ENCODE measurements around the gene STEAP3. TPM values are rescaled to one million over a fixed set of nuclear protein-coding genes. Genes with fewer than 3 reads are reported as not detected.

Gene STEAP3
- total and polyA plus RNA-seq, 8 donors = 2.9 to 56.7 (median 12.6) TPM

- Histone ChIP-seq H3K27me3 (no peaks in the 10 kb centered on the region), H3K27ac (no peak overlapping the region), H3K36me3 (no peaks in the 10 kb centered on the region), H3K9me3 (no peaks in the 10 kb centered on the region), H3K4me1 (peaks cover 0 to 4% (median 0%) of the 10 kb centered on the region in 4 donors), H3K4me3 (no peak overlapping the region)
- TF ChIP-seq EP300 (IDR thresholded peaks at IDR 0.05) = no peak
- no peak for TF ChIP-seq CTCF (IDR thresholded peaks at IDR 0.05)
- TF ChIP-seq POLR2A (IDR thresholded peaks at IDR 0.05) = no peak
- no peak for TF ChIP-seq POLR2AphosphoS5 (IDR thresholded peaks at IDR 0.05)
- DNase-seq = no peak
- intact Hi-C loops (cut with DNase I; ENCODE audit: low total_unique reads) = no loop called here
- 92 to 98% (median 94%) methylated on average over 6 of the region's 6 CpGs for WGBS, 5 donors
Measured at GRCh38 chr2:119301413-119301812, 77.8 kb downstream of the STEAP3 start.

DNA sequence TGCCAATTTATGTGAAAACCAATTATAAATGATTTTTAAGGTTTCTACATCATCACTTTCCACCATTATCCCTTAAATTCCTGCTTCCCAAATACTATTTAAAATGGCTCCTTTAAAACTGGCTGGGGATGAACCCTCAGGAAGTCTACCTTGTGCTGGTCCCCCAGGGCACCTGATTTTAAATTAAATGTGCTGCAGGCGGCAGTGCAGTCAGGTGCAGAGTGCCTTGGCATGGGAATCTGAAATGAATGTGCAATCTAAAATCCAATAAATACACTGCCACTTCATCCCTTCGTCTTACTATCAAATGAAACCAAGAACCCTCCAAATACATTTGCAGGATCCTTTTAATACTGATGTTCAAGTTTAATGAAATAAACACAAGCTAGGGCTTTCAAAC is 81.2 kb downstream of the STEAP3 start:
- H3K9me3 ChIP-seq = no peaks in the 10 kb centered on the region
- H3K27me3 ChIP-seq = no peaks in the 10 kb centered on the region
- intact Hi-C loops (cut with DNase I; ENCODE audit: low total_unique reads) = no loop called here
- no peak overlapping the region for H3K27ac ChIP-seq
- H3K4me1 ChIP-seq = peaks cover 0 to 4% (median 0%) of the 10 kb centered on the region in 4 donors
- TF ChIP-seq CTCF (IDR thresholded peaks at IDR 0.05) (no peak), EP300 (IDR thresholded peaks at IDR 0.05) (no peak)
- WGBS, 5 donors = 79 to 83% (median 82%) methylated on average over 2 of the region's 2 CpGs
- no peak overlapping the region for H3K4me3 ChIP-seq
- no peaks in the 10 kb centered on the region for H3K36me3 ChIP-seq
- no peak for DNase-seq

DNA sequence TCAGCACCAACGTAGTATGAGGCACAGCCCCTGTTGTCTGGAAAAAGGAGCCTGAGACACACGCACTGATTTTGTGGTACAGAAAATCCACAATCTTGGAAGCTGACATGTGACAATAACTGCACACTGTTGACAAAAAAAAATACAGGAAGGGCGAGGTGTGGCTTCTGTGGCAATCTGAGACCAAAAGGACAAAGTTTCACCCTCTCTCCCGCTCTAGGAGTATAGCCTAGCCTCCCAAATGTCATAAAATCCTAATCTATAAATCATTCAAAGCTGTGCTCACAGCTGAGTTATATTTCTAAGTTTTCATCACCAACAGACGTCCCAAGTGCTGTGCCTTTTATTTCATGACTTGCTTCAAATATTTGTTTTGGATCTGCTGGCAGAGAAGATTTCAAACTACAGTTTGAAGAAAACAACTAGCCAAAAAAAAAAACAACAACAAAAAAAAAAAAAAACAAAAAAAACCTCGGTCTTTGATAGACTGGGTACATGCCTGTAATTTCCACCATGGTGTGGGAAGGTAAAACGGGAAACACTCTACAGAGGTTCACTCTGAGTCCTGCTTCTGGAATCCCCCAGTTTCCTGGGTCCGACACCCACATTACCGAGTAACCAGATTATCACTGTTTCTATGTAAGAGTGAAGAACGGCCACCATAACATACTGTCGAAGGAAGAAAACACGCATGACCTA is 82.0 kb downstream of the STEAP3 start:
- H3K27ac ChIP-seq = no peak overlapping the region

DNA sequence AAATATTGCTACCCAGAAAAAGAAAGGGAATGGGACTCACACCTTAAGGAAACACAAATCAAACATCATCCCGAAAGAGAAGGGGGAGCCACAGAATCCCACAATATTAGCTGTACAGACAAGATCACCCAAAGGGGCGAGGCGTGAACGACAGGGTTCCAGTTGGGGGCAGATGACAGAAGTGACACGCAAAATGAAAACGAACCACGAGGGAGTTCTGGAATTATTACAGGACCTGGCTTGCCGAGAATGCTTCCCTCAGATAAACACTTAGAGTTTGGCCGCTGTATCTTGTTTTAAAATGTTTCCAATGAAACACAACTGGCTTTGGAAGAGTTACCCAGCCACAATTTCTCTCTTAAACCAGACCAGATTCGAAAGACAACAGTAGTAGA is 82.6 kb downstream of the STEAP3 start:
- Histone ChIP-seq H3K27me3 (no peaks in the 10 kb centered on the region), H3K4me1 (peaks cover 0 to 4% (median 0%) of the 10 kb centered on the region in 4 donors), H3K36me3 (peaks cover 0 to 7% (median 1%) of the 10 kb centered on the region in 4 donors), H3K4me3 (no peak overlapping the region), H3K27ac (no peak overlapping the region), H3K9me3 (no peaks in the 10 kb centered on the region)
- WGBS, 5 donors = 61 to 86% (median 69%) methylated on average over 10 of the region's 10 CpGs
- no peak for DNase-seq
- no peak for TF ChIP-seq CTCF (IDR thresholded peaks at IDR 0.05)
- no peak for TF ChIP-seq EP300 (IDR thresholded peaks at IDR 0.05)
- no peak for TF ChIP-seq POLR2A (IDR thresholded peaks at IDR 0.05)
- TF ChIP-seq POLR2AphosphoS5 (IDR thresholded peaks at IDR 0.05) = no peak
- intact Hi-C loops (cut with DNase I; ENCODE audit: low total_unique reads) = no loop called here

More for the DNA sequence above, 82.0 kb downstream of the STEAP3 start:
- TF ChIP-seq POLR2AphosphoS5 (IDR thresholded peaks at IDR 0.05) (no peak), POLR2A (IDR thresholded peaks at IDR 0.05) (no peak), CTCF (IDR thresholded peaks at IDR 0.05) (no peak), EP300 (IDR thresholded peaks at IDR 0.05) (no peak)
- Histone ChIP-seq H3K4me1 (peaks cover 0 to 4% (median 0%) of the 10 kb centered on the region in 4 donors), H3K4me3 (no peak overlapping the region), H3K27me3 (no peaks in the 10 kb centered on the region), H3K36me3 (peaks cover 0 to 1% (median 0%) of the 10 kb centered on the region in 4 donors), H3K9me3 (no peaks in the 10 kb centered on the region)
- 58 to 65% (median 61%) methylated on average over 12 of the region's 12 CpGs for WGBS, 5 donors
- no peak for DNase-seq
- intact Hi-C loops (cut with DNase I; ENCODE audit: low total_unique reads) = no loop called here
